Neural cell (in vitro differentiated cells): ENCODE data around the gene CREBL2. TPM values are rescaled to one million over a fixed set of nuclear protein-coding genes. Genes with fewer than 3 reads are reported as not detected.

ENCODE experiments used
- H2AFZ ChIP-seq: fragments of 200-600, 300-800 bp; sonication (generic), shearing (Covaris generic); 2 replicates; pipeline ENCODE4 v1.6.0; 2014; ENCODE audit warnings: low read depth, mild to moderate bottlenecking, antibody characterized with exemption, low read length, moderate library complexity
- H3F3A ChIP-seq: fragments of 200-600 bp; shearing (Covaris generic); 2 replicates; pipeline ENCODE4 v1.6.1; 2016; ENCODE audit warnings: mild to moderate bottlenecking, moderate library complexity, mixed read lengths, antibody characterized with exemption, low read length; ENCODE audit not compliant: insufficient read depth, poor library complexity, severe bottlenecking
- H3K27ac ChIP-seq: fragments of 200-600, 300-800 bp; sonication (generic), shearing (Covaris generic); 2 replicates; pipeline ENCODE4 v1.5.1; 2014; ENCODE audit warnings: mild to moderate bottlenecking, low read length, moderate library complexity
- H3K27me3 ChIP-seq: fragments of 300-800, 200-600 bp; sonication (generic), shearing (Covaris generic); 2 replicates; pipeline ENCODE4 v1.6.0; 2014; ENCODE audit warnings: mild to moderate bottlenecking, low read depth, low read length, moderate library complexity; ENCODE audit not compliant: insufficient read depth
- H3K36me3 ChIP-seq: fragments of 300-800, 200-600 bp; sonication (generic), shearing (Covaris generic); 2 replicates; pipeline ENCODE4 v1.5.1; 2014; ENCODE audit warnings: mild to moderate bottlenecking, antibody characterized with exemption, low read length, moderate library complexity; ENCODE audit not compliant: insufficient read depth
- H3K4me2 ChIP-seq: fragments of 300-800, 200-600 bp; sonication (generic), shearing (Covaris generic); 2 replicates; pipeline ENCODE4 v1.6.0; 2014; ENCODE audit warnings: mild to moderate bottlenecking, low read length
- H3K4me3 ChIP-seq: fragments of 300-800, 200-600 bp; sonication (generic), shearing (Covaris generic); 2 replicates; pipeline ENCODE4 v1.5.1; 2014; ENCODE audit warnings: mild to moderate bottlenecking, low read length, moderate library complexity
- H3K79me2 ChIP-seq: fragments of 200-600 bp; shearing (Covaris generic); replicated peaks from 2 replicates; pipeline ENCODE4 v1.6.0; 2014; ENCODE audit warnings: mild to moderate bottlenecking, low read length, moderate library complexity; ENCODE audit not compliant: insufficient read depth
- H3K9ac ChIP-seq: fragments of 300-800, 200-600 bp; sonication (generic), shearing (Covaris generic); 2 replicates; pipeline ENCODE4 v1.6.1; 2016; ENCODE audit warnings: mild to moderate bottlenecking, low read length, mixed read lengths
- H3K9me2 ChIP-seq: fragments of 200-600 bp; shearing (Covaris generic); 2 replicates; pipeline ENCODE4 v1.6.1; 2016; ENCODE audit warnings: mild to moderate bottlenecking, low read length, mixed read lengths; ENCODE audit not compliant: insufficient read depth
- H3K9me3 ChIP-seq: fragments of 200-600, 300-800 bp; sonication (generic), shearing (Covaris generic); 2 replicates; pipeline ENCODE4 v1.6.1; 2016; ENCODE audit warnings: mild to moderate bottlenecking, mixed run types, low read length, moderate library complexity, mixed read lengths
- H4K20me1 ChIP-seq: fragments of 200-600 bp; shearing (Covaris generic); 2 replicates; pipeline ENCODE4 v1.6.1; 2016; ENCODE audit warnings: mild to moderate bottlenecking, mixed run types; ENCODE audit not compliant: insufficient read depth
- CTCF ChIP-seq: fragments of 450-650 bp; IDR thresholded peaks from 2 replicates; pipeline ENCODE4 v1.5.1; 2014; ENCODE audit warnings: antibody characterized with exemption, mild to moderate bottlenecking, moderate library complexity; ENCODE audit not compliant: poor library complexity, severe bottlenecking
- EP300 ChIP-seq: fragments of 450-650 bp; conservative IDR thresholded peaks from 2 replicates; pipeline ENCODE4 v1.6.1; 2014; ENCODE audit warnings: antibody characterized with exemption, mild to moderate bottlenecking, moderate library complexity; ENCODE audit not compliant: poor library complexity, severe bottlenecking
- EZH2 ChIP-seq: fragments of 200-600, 300-800 bp; shearing (Covaris generic), sonication (generic); IDR thresholded peaks from 2 replicates; pipeline ENCODE4 v1.6.1; 2014; ENCODE audit warnings: antibody characterized with exemption, low read length, borderline replicate concordance, mild to moderate bottlenecking; ENCODE audit not compliant: insufficient read depth, poor library complexity, severe bottlenecking
- MXI1 ChIP-seq: fragments of 450-650 bp; conservative IDR thresholded peaks from 2 replicates; pipeline ENCODE4 v1.6.1; 2014; ENCODE audit warnings: antibody characterized with exemption, mild to moderate bottlenecking; ENCODE audit not compliant: poor library complexity, severe bottlenecking
- POLR2AphosphoS5 ChIP-seq: IDR thresholded peaks from 2 replicates; pipeline ENCODE4 v1.6.1; 2012
- RAD21 ChIP-seq: fragments of 450-650 bp; conservative IDR thresholded peaks from 2 replicates; pipeline ENCODE4 v1.6.1; 2014; ENCODE audit warnings: antibody characterized with exemption, mild to moderate bottlenecking, moderate library complexity
- REST ChIP-seq: IDR thresholded peaks from 2 replicates; pipeline ENCODE4 v1.6.1; 2012; ENCODE audit warnings: borderline replicate concordance
- SMC3 ChIP-seq: fragments of 450-650 bp; conservative IDR thresholded peaks from 2 replicates; pipeline ENCODE4 v1.6.1; 2014; ENCODE audit warnings: antibody characterized with exemption, mild to moderate bottlenecking, moderate library complexity; ENCODE audit not compliant: poor library complexity
- TAF1 ChIP-seq: IDR thresholded peaks from 2 replicates; pipeline ENCODE4 v1.6.1; 2012; ENCODE audit warnings: low read depth
- polyA plus RNA-seq: library from polyadenylated mRNA; depleted of rRNA; stranded (reverse); fragments of >200 nt; gene quantifications from 2 replicates; pipeline ENCODE4 v1.2.3, GENCODE V29; 2014

Gene CREBL2
- polyA plus RNA-seq, 1 donor from 2014 or later = 29.9 TPM

- TF ChIP-seq TAF1 = no peak
- TF ChIP-seq CTCF = no peak
- TF ChIP-seq RAD21 = no peak
- no peak for TF ChIP-seq POLR2AphosphoS5
- no peak for TF ChIP-seq EP300
- TF ChIP-seq EZH2 = no peak
- no peak for TF ChIP-seq MXI1
- TF ChIP-seq SMC3 = no peak
- Histone ChIP-seq H3K4me3 (peak overlapping the region; percentile 95), H4K20me1 (no peaks in the 10 kb centered on the region), H3K27ac (peak overlapping the region; percentile 86), H3K9ac (peak overlapping the region; percentile 91), H3F3A (peaks cover 4% of the 10 kb centered on the region), H3K27me3 (no peaks in the 10 kb centered on the region), H3K9me3 (no peaks in the 10 kb centered on the region), H2AFZ (peak overlapping the region; percentile 90), H3K36me3 (no peaks in the 10 kb centered on the region), H3K9me2 (no peaks in the 10 kb centered on the region), H3K79me2 (peaks cover 16% of the 10 kb centered on the region), H3K4me2 (peak overlapping the region; percentile 80)
Measured at GRCh38 chr12:12612358-12612757, 682 bp downstream of the CREBL2 start.

- TF ChIP-seq TAF1 (no peak), MXI1 (no peak), EZH2 (no peak), EP300 (no peak)
- Histone ChIP-seq H3K27me3 (no peaks in the 10 kb centered on the region), H3K9me2 (no peaks in the 10 kb centered on the region), H3K9me3 (no peaks in the 10 kb centered on the region), H3K9ac (no peak overlapping the region), H3K27ac (no peak overlapping the region), H3K36me3 (no peaks in the 10 kb centered on the region), H4K20me1 (no peaks in the 10 kb centered on the region), H3K4me2 (no peak overlapping the region), H2AFZ (no peak overlapping the region), H3K4me3 (peak overlapping the region; percentile 95), H3K79me2 (peaks cover 16% of the 10 kb centered on the region), H3F3A (peaks cover 4% of the 10 kb centered on the region)
Measured at GRCh38 chr12:12613344-12613743, 1.7 kb downstream of the CREBL2 start.

GRCh38 chr12:12614342-12614741, 2.7 kb downstream of the CREBL2 start:
- TF ChIP-seq REST (no peak), RAD21 (no peak), TAF1 (no peak), EZH2 (no peak), SMC3 (no peak), CTCF (no peak), MXI1 (no peak), POLR2AphosphoS5 (no peak), EP300 (no peak)
- Histone ChIP-seq H3K79me2 (peaks cover 16% of the 10 kb centered on the region), H3K9me3 (no peaks in the 10 kb centered on the region), H3F3A (peaks cover 4% of the 10 kb centered on the region), H3K4me2 (no peak overlapping the region), H3K9me2 (no peaks in the 10 kb centered on the region), H4K20me1 (no peaks in the 10 kb centered on the region), H2AFZ (no peak overlapping the region), H3K27ac (no peak overlapping the region), H3K27me3 (no peaks in the 10 kb centered on the region), H3K4me3 (no peak overlapping the region), H3K36me3 (no peaks in the 10 kb centered on the region), H3K9ac (no peak overlapping the region)
